Activated gamma-delta T cell treated with Interleukin-2 at 50 U/mL for 16 hours (primary cell): ENCODE data around the gene FRMD5.
"Not testable (repeated sequence)": the region's sequence is repeated elsewhere in the genome, so short reads cannot be mapped to it uniquely, and the experiment has no call there.

Experiments
- DNase-seq: peaks from one replicate; pipeline ENCODE4 v3.0.0-alpha.2; 2020

FRMD5 gene

DNA sequence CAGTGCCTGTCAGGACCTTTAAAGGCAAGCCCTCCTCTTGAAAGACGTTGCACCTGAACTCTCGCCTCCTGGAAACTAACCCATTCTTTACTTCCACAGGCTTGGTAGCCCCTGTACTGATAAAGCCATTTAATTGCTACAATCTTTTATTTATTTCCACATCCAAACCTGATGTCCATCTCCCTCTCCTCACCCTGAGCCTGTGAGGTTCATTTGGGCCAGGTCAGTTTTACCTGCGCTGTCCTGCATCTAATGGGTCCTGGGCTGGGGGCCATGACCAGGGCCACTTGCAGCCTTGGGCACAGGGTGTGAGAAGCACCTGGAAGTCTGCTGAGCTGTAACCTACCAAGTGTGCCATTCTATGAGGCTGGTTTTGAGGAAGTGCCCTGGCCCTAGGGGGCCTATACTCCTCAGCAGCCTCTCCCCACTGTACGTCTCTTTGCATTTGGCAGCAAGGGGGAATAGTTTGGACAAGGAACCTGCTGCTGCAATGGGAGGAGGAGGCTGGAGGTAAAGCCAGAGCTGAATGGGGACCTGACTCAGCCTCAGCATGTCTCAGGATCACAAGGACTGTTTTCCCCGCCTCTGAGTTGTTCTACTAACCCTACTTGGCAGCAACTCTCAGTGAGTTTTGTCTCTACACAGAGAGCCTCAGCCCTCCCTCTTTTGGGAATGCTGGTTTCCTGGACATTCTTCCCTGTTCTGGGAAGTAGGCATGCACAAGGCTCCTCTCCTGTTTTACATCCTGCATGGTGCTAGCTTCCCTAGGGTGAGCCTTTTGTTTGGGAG, 314.5 kb downstream of the FRMD5 start:
- DNase-seq = no peak

DNA sequence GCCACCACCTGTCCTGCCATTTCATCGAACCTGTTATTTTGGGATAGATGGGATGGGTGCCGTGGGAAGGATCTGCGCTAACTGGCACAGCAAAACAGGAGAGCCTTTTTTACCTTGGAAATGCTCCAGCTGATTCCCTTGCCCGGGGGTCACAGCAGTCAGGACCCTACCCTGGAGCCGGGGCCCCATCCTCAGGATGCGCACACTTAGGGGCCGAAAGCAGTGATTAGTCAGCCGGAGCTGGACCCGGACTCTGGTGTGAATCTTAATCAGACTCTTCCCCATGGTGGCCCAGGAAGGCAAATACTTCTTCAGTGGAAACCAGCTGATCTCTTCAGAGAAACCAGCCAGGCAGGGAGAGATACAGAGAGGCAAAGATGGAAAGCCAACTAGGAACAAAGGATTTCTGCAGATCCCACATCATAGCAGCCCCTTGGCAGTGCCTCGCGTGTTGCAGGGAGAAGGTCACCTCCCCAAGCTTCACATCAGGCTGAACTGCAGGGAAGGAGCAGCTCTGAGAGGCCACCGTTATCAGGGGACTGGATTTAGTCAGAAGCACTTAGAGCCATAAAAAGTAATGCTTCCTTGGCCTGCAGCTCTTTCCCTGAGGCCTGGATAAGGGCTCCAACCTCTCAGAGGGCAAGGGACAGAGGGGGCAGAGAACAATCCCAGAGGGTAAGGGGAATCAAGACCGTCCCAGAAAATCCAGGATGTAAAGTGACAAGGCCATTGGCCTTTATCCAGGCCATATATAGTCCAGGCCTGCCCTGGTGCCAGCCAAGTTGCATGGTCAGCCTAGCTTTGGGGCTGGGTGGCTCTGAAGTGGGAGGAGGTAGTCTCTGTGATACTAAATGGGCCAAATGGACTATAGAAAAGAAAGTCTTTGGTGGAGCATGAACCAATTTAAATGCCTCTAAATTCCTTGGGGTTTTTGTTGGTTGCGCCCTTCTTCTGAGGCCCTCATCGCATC, 315.4 kb downstream of the FRMD5 start:
- no peak for DNase-seq

DNA sequence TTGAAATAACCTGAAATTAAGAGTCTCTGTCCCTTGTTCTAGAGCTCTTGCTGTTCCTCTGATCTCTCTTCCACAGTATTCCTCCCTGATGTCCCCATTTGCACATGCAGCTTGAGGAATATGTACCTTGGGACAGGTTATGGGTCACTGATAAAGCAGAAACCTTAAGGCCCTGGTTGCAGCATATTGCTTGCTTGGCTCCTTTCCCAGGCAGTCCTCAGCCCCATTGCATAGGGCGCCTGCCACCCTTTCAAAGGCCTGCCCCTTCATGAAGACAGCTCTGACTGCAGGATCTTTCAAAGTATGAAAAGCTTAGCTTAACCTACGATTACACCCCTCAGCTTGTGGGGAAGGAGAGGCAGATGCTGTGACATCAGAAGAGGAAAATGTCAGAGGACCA, 316.6 kb downstream of the FRMD5 start:
- no peak for DNase-seq

DNA sequence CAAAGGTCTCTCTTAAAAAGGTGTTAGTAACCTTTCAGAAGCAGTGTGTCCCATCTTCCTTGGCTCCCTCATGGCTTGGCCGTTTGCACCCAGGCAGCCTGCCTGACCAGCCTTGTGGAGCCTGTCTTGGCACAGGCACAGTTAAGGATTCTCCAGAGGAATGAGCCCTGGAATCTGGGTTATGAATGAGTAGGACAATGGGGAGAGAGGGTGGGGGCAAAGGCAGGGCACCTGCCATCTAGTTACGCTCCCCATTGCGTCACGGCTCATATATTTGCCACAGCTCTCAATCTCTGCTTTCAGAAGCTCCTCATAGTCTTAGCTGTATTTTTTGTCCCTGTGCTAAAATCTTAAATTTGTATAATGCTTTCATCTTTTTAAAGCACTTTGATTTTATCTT, 317.7 kb downstream of the FRMD5 start:
- DNase-seq = no peak

DNA sequence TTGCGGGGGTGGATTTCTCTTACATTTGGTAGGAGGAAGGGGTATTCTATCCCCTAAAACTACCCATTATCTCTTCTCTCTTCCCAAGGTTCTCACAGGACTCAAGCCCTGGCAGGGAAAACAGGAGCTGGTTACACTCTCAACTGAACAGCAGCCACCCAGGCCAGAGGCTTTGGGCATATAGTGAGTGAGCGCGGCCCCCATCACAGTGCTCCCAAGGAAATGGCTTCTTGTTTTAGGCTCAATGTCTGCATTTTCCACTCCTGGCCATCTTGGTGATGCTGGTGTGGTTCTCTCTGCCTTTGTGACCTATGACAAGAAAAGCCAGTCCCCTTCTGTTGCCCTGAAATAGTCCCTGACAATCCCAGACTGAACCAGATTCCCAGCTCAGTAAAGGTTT, 318.2 kb downstream of the FRMD5 start:
- DNase-seq = no peak

DNA sequence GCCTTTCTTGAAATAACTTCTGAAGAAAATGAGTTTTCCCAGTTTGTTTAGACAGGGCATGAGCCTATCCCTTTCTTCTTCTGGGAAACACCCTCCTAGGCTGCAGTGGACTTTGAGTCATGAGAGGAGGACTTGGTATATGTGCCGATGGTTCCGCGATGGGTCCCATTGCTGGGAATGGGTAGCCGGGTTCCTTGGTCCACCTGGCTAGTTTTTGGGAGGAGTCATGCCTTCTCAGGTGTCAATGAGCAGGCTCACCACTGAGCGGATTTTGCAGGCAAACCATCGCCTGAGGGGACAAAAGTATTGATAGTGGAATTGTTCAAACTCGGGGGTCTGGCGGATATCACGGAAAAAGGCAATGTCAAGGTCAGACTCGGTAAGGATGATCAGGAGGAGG, 321.4 kb downstream of the FRMD5 start:
- no peak for DNase-seq

DNA sequence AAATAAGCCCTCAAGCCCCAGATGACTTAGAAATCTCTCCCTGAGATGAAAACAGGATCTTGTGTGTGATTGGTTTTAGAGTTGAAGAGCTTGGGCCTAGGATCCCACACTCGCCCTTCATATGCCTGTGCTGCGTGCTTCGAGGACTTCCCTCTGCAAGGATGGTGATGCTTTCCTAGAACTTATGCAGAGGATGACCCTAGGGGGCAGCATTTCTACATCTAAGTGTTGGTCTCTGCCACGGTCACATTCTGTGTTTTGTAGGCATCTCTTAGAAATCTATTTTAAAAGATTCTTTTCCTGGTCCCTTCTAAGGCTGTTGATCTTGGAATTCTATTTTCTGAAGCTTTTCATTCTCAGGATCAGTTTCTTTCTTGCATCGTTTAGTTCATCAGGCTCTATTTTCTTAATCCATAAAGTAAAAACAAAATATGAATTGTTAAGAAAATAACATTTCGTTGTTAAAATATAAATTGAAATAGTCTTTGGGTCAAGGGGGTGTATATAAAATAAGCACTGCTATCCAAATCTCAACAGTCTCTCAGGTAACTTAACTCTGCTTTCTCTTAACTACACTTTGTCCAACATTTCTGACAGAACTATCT, 322.6 kb downstream of the FRMD5 start:
- DNase-seq = no peak

DNA sequence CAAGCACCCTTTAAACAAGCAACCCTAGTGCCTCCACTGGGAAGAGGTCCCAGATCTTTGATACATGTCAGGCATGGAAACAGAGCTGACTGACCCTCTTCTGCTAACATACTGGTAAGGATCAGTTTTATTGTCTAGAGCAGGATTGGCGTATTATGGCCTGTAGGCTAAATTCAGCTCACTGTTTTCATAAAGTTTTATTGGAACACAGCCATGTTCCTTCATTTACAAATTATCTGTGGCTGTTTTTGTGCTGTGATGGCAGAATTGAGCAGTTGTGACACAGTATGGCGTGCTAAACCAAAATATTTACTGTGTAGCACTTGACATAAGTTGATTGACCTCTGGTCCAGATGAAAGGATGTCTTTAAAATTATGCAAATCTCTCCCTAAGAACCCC, 323.2 kb downstream of the FRMD5 start:
- no peak for DNase-seq

DNA sequence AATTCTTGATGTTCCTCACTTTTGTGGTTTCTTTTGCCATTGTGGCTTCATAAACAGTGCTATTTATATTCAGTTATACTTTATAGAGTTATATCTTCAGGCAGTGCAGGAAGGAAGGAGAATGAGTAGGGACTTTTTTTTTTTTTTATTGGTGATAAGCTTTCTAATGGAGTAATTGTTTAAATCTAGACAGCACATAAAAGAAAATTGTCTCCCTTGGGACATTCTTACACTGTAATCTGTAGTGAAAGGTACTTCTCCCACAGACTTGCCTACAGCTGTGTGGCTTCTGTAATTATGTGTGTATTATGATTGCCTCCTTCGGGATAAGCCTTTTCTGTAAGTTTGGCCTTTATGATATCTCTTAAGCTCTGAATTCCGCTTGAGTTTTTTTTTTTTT, 326.7 kb downstream of the FRMD5 start:
- no peak for DNase-seq

DNA sequence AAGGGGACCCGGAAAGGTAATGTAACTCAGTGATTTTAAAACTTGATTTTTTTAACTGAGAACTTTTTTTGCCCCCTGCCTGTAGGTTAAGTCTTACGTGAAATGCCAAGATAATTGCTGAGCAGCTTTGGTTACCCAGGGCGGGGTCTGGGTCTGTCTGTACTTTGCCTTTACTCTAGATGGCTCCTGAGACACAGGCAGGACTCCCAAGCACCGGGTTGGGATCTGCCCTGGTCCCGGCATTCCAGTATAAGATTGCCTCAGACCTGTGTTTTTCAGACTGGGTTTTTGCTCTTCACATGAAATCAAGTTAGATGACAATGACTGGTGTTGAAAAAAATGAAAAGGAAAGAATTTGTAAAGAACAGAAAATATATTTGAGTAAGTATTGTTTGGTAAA, 328.0 kb downstream of the FRMD5 start:
- DNase-seq = no peak

DNA sequence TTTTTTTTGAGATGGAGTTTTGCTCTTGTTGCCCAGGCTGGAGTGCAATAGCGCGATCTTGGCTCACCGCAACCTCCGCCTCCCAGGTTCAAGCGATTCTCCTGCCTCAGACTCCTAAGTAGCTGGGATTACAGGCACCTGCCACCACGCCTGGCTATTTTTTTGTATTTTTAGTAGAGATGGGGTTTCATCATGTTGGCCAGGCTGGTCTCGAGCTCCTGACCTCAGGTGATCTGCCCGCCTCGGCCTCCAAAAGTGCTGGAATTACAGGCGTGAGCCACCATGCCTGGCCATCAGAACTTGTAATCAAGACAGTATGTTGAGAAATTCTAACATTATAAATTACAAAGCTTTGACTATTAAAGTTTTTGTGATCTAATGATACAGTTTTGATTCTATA, 328.4 kb downstream of the FRMD5 start:
- not testable (repeated sequence) for DNase-seq

DNA sequence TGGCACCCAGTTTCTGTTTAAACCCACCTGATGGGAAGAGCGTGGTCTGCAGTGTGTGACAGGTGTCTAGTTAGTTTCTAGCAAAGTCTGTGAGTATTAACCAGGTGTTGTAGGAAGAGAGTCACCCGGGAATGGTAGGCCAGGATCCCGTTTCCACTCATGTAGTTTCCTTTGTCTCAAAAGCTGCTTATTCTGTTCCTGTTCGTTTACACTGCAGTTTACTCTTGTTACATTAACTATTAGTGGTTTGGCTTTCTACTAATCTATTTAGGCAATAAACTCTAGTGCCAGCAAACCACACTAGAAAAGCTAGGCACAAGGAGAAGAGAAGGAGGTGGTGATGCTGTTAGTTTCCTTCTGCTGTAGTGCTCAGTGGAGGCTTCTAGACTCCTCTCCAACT, 335.5 kb downstream of the FRMD5 start:
- no peak for DNase-seq

DNA sequence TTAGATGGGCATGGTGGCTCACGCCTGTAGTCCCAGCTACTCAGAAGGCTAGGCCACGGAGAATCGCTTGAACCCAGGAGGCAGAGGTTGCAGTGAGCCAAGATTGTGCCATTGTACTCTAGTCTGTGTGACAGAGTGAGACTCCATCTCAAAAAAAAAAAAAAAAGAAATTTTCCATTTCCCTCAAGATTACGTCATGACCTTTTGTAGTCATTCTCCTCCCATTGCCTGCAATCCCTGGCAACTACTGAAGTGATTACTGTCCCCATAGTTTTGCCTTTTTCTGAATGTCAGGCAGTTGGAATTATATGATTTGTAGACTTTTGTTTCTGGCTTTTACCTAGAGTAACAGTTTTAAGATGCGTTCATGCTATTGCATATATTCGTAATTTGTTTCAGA, 340.3 kb downstream of the FRMD5 start:
- DNase-seq = no peak

DNA sequence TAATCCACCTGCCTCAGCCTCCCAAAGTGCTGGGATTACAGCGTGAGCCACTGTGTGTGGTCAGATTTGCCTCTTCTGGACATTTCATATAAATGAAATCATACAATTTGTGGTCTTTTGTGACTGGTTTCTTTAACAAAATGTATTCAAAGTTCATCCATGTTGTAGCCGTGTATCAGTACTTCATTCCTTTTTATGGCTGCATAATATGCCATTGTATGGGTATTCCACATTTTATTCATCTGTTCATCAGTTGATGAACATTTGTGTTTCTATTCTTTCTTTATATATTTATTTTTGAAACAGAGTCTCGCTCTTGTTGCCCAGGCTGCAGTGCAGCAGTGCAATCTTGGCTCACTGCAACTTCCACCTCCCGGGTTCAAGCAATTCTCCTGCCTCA, 342.5 kb downstream of the FRMD5 start:
- DNase-seq = no peak

DNA sequence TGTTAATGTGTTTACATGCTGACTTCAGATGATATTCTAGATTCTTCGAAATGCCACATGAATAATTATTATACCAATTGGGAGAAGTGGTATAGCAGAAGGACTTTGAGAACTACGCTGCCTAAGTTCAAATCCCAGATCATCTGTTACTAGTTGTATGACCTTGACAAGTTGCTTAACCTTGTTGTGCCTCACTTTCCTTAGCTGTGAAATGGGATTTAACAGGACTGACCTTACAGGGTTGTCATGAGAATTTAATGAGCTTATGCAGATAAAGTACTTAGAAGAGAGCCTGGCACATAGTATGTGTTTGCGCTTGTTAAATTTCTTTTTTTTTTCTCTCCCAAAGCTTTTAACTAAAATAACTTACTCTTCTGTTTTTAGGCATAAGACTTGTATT, 343.8 kb downstream of the FRMD5 start:
- no peak for DNase-seq

DNA sequence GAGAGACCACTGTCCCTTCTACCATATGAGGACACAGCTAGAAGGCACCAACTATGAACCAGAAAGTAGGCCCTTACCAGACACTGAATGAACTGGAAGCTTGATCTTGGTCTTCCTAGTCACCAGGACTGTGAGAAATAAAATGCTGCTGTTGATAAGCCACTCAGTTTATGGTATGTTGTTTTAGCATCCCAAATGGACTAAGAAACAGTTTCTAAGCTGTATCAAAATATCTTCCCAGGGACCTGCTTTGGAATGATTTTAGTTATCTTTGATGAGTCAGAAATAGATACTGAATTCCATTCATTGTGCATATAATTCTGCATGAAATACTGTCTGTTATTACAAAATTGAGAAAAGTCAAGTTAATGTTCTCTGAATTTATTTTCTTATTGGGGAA, 349.6 kb downstream of the FRMD5 start:
- no peak for DNase-seq

DNA sequence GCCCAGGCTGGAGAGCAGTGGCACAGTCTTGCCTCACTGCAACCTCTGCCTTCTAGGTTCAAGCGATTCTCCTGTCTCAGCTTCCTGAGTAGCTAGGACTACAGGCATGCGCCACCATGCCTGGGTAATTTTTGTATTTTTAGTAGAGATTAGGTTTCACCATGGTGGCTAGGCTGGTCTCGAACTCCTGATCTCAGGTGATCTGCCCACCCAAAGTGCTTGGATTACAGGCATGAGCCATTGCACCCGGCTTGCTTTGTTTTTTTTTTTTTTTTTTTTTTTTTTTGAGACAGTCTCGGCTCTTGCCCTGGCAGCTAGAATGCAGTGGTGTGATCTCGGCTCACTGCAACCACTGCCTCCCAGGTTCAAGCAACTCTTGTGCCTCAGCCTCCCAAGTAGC, 362.6 kb downstream of the FRMD5 start:
- DNase-seq = not testable (repeated sequence)

DNA sequence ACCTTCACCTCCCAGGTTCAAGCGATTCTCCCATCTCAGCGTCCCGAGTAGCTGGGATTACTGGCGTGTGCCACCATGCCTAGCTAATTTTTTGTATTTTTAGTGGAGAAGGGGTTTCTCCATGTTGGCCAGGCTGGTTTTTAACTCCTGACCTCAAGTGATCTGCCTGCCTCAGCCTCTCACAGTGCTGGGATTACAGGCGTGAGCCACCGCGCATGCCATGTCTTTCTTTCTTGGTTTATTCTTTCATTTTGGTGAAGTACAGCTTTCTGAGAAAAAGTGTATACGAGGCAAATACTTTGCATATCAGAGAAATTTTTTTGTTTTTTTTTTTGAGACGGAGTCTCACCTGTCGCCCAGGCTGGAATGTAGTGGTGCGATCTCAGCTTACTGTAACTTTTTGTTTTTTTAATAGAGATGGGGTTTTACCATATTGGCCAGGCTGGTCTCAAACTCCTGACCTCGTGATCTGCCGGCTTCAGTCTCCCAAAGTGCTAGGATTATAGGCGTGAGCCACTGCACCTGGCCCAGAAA, 363.5 kb downstream of the FRMD5 start:
- DNase-seq = not testable (repeated sequence)

DNA sequence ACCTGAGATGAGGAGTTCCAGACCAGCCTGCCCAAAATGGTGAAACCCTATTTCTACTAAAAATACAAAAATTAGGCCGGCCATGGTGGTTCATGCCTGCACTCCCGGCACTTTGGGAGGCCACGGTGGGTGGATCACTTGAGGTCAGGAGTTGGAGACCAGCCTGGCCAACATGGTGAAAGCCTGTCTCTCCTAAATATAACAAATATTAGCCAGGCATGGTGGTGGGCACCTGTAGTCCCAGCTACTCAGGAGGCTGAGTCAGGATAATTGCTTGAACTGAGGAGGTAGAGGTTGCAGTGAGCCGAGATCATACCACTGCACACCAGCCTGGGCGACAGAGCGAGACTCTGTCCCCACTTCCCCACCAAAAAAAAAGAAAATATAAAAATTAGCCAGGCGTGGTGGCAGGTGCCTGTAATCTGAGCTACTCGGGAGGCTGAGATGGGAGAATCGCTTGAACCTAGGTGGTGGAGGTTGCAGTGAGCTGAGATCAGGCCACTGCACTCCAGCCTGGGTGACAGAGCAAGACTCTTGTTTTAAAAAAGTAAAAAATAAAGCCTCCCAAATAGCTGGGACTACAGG, 364.3 kb downstream of the FRMD5 start:
- not testable (repeated sequence) for DNase-seq

DNA sequence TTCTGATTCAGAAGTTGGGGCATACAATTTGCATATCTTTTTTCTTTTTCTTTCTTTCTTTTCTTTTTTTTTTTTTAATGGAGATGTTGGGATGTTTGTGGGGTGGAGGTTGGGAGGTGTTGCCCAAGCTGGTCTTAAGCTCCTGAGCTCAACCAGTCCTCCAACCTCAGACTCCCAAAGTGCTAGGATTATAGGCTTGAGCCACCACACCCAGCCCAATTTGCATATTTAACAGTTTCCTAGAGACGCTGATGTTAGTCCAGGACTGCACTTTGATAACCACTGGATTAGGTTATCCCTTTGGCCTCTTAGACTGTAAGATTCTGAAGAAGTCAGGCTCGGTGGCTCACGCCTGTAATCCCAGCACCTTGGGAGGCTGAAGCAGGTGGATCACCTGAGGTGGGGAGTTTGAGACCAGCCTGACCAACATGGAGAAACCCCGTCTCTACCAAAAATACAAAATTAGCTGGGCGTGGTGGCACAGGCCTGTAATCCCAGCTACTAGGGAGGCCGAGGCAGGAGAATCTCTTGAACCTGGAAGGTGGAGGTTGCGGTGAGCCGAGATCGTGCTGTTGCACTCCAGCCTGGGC, 365.0 kb downstream of the FRMD5 start:
- DNase-seq = not testable (repeated sequence)

DNA sequence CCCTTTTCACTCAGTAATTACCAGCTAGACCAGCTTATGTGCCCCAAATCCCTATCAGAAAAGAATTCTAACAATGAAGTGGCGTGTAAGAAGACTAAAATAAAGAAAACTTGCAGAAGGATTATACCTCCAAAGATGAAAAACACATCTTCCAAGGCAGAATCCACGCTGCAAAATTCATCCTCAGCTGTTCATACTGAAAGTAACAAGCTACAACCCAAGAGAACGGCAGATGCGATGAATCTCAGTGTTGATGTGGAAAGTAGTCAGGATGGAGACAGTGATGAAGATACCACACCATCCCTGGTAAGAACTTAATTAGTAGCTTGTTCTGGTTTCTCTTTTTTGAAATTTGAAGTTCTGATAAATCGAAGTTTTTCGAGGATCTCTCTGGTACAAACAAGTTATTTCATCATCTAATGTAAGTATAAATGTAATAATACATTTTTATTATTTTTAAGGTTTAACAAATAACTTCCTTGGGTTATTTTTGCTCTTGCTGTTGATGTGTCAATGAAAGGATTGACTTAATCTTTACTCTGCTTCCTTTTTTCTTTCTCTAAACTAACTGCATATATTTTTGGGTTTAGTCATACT, 366.9 kb downstream of the FRMD5 start:
- DNase-seq = no peak
